Measurements from ENCODE around the gene CDH24.
"Not testable (repeated sequence)": the region's sequence is repeated elsewhere in the genome, so short reads cannot be mapped to it uniquely, and the experiment has no call there.

Gene CDH24

DNA sequence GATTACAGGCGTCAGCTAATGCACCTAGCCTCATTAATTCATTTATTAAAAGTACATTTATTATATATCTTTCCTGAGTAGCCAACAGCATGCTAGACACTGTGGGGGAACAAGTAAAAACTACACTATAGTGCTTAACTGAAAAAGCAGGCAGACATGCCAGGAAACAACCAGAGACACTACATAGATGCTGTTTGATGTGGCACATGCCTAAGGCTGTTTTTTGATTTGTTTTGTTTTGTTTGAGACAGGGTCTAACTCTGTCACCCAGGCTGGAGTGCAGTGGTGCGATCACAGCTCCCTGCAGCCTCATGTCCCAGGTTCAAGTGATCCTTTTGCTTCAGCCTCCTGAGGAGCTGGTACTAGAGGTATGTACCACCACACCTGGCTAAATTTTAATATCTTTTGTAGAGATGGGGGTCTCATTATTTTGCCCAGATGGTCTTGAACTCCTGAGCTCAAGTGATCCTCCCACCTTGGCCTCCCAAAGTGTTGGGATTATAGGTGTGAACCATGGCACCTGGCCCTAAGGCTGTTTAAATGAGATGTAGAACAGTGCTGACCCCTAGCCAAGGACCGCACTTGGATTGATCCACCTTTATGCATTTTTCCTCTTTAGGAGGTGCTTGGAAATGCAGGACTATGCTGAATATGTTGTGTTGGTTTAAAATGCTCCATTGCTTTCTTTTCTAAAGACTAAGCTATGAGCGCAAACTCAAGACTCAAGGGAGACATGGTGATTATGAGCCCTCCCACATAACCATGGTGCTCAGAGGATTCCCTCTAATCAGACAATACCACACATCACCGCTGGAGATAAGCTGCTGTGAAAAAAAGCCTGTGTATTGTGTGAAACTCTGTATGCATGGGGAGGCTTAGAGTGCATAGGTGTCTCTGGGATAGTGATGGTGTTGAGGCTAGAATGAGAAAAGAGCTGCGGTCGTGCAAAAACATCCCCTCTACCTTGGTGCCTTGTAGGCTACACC, 36.9 kb downstream of the CDH24 start:
- DNase-seq (ENCODE audit: low read depth in 2 of 2): no peak
- no peak overlapping the region for H3K4me3 ChIP-seq (replicated peaks in 1 of 2; ENCODE audit: low read depth in 2 of 2, low read length in 2 of 2)
- TF ChIP-seq CTCF (IDR thresholded peaks at IDR 0.05; ENCODE audit: low read depth, low read length): no peak

GRCh38 chr14:23018107-23018506, 39.2 kb downstream of the CDH24 start:
- no peak for TF ChIP-seq CTCF (IDR thresholded peaks at IDR 0.05; ENCODE audit: low read depth, low read length)
- no peak overlapping the region for H3K4me3 ChIP-seq (replicated peaks in 1 of 2; ENCODE audit: low read depth in 2 of 2, low read length in 2 of 2)
- no peak for DNase-seq (ENCODE audit: low read depth in 2 of 2)

GRCh38 chr14:23017091-23017490, 40.2 kb downstream of the CDH24 start:
- DNase-seq (ENCODE audit: low read depth in 2 of 2): no peak
- TF ChIP-seq CTCF (IDR thresholded peaks at IDR 0.05; ENCODE audit: low read depth, low read length): no peak
- no peak overlapping the region for H3K4me3 ChIP-seq (replicated peaks in 1 of 2; ENCODE audit: low read depth in 2 of 2, low read length in 2 of 2)

GRCh38 chr14:23015618-23016017, 41.7 kb downstream of the CDH24 start:
- TF ChIP-seq CTCF (IDR thresholded peaks at IDR 0.05; ENCODE audit: low read depth, low read length): no peak
- DNase-seq (ENCODE audit: low read depth in 2 of 2): no peak

GRCh38 chr14:23013749-23014054, 43.6 kb downstream of the CDH24 start:
- not testable (repeated sequence) for H3K4me3 ChIP-seq (replicated peaks in 1 of 2; ENCODE audit: low read depth in 2 of 2, low read length in 2 of 2); DNase-seq (ENCODE audit: low read depth in 2 of 2)

More at GRCh38 chr14:23015618-23016017, 41.7 kb downstream of the CDH24 start:
- no peak overlapping the region for H3K4me3 ChIP-seq (replicated peaks in 1 of 2; ENCODE audit: low read depth in 2 of 2, low read length in 2 of 2)

DNA sequence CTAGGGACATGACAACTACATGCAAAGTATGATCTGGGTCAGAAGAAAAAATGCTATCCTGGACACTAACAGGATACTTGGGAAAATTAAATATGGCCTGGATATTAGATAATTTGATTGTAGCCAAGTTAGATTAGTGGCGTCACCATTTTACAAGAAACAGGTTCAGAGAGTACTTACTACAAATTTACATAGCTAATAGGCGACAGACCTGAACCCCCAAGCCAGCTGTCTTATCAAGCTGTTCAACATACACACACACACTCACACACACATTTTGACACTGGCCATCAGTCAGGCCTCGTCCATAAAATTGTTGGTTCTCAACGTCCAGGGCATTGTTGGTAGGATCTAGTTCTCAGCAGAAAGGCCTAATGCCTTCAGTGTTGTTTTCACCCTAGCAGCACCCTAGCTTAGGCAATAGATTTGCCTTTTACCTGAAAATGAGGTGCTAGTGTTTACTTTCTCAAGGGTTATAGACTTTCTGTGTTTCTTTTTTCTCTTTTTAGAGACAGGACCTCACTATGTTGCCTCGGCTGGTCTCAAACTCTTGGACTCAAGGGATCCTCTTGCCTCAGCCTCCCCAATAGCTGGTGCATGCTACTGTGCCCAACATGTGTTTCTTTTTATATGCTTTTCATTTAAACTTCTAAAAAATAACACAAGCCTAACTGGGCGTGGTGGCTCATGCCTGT, 44.1 kb downstream of the CDH24 start:
- TF ChIP-seq CTCF (IDR thresholded peaks at IDR 0.05; ENCODE audit: low read depth, low read length): no peak
- no peak for DNase-seq (ENCODE audit: low read depth in 2 of 2)
- no peak overlapping the region for H3K4me3 ChIP-seq (replicated peaks in 1 of 2; ENCODE audit: low read depth in 2 of 2, low read length in 2 of 2)

Data from cardiac fibroblast (primary cell).